ENCODE results near the gene LSAMP. TPM values are rescaled to one million over a fixed set of nuclear protein-coding genes. Genes with fewer than 3 reads are reported as not detected.

The LSAMP gene
- total RNA-seq, 1 experiment from 2014 or later: 0.90 TPM

DNA sequence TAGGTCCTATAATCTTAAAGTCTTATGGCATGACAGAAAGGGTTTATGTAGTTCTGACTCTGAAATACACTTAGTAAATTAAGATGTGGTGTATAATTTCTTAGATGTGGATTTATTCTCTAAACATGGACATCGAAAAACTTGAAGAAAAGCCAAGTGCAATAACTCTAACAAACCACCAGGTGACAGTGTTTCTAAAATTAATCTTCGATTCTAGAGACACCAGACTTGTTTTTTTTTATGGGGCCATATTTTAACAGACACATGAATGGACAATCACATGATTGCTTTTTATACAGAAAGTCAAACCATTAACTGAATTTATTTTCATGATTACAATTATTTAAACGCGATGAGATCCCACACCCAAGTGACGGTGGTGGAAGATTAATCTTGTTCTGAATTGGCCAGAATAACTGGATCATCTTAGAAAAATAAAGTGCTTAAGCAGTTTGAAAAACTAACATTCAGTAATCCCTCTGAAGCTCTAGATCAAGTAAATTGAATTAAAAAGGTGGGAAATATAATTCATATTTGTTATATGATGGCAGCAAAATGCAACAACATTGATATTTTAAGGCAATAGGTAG is 305.1 kb downstream of the LSAMP start:
- H3K27ac Mint-ChIP-seq: no peak overlapping the region
- Histone ChIP-seq H2BK12ac (ENCODE audit: insufficient read length, low read depth, low read length) (no peak overlapping the region), H3K27me3 (ENCODE audit: insufficient read depth, low read length) (no peaks in the 10 kb centered on the region), H3K27ac (ENCODE audit: insufficient read length, low read depth, low read length) (no peak overlapping the region), H4K5ac (ENCODE audit: insufficient read length, low read depth, low read length) (no peak overlapping the region), H3K14ac (ENCODE audit: insufficient read depth, low read length) (no peak overlapping the region), H3K9ac (ENCODE audit: extremely low read depth, insufficient read length, low read length) (no peak overlapping the region), H3K4me1 (ENCODE audit: insufficient read depth, low read length) (no peaks in the 10 kb centered on the region), H4K8ac (replicated peaks; ENCODE audit: insufficient read length, low read depth, low read length) (no peak overlapping the region), H3K79me1 (ENCODE audit: insufficient read depth, low read depth, low read length, poor library complexity, severe bottlenecking) (no peaks in the 10 kb centered on the region), H2BK15ac (ENCODE audit: low read depth, low read length) (no peak overlapping the region), H3T11ph (ENCODE audit: low read length) (no peak overlapping the region), H2AK5ac (ENCODE audit: insufficient read length, low read length) (no peak overlapping the region), H2BK20ac (ENCODE audit: low read depth, low read length, poor library complexity, severe bottlenecking) (no peak overlapping the region), H3K18ac (ENCODE audit: insufficient read length, low read depth, low read length) (no peak overlapping the region), H3K23ac (ENCODE audit: insufficient read length, low read depth, low read length) (no peak overlapping the region), H3K9me3 (ENCODE audit: control insufficient read depth, low read depth, low read length) (no peaks in the 10 kb centered on the region), H2AFZ (ENCODE audit: low read length) (no peak overlapping the region), H4K91ac (ENCODE audit: insufficient read length, low read depth, low read length) (no peak overlapping the region), H3K4me2 (ENCODE audit: insufficient read depth, insufficient read length, low read length) (no peak overlapping the region), H3K56ac (ENCODE audit: insufficient read length, low read depth, low read length) (no peak overlapping the region), H3K79me2 (ENCODE audit: insufficient read depth, low read length) (no peaks in the 10 kb centered on the region), H2BK5ac (ENCODE audit: insufficient read length, low read length) (no peak overlapping the region), H3K23me2 (ENCODE audit: insufficient read length, low read depth, low read length, poor library complexity, severe bottlenecking) (no peaks in the 10 kb centered on the region), H4K20me1 (ENCODE audit: control insufficient read depth, insufficient read depth, insufficient read length) (no peaks in the 10 kb centered on the region), H3K4ac (ENCODE audit: low read depth, low read length) (no peak overlapping the region), H2BK120ac (ENCODE audit: low read depth, low read length, poor library complexity, severe bottlenecking) (no peak overlapping the region)
- no peaks in the 10 kb centered on the region for H3K27me3 Mint-ChIP-seq (ENCODE audit: low read depth)
- DNase-seq: no peak
- TF ChIP-seq, protein P1, sequence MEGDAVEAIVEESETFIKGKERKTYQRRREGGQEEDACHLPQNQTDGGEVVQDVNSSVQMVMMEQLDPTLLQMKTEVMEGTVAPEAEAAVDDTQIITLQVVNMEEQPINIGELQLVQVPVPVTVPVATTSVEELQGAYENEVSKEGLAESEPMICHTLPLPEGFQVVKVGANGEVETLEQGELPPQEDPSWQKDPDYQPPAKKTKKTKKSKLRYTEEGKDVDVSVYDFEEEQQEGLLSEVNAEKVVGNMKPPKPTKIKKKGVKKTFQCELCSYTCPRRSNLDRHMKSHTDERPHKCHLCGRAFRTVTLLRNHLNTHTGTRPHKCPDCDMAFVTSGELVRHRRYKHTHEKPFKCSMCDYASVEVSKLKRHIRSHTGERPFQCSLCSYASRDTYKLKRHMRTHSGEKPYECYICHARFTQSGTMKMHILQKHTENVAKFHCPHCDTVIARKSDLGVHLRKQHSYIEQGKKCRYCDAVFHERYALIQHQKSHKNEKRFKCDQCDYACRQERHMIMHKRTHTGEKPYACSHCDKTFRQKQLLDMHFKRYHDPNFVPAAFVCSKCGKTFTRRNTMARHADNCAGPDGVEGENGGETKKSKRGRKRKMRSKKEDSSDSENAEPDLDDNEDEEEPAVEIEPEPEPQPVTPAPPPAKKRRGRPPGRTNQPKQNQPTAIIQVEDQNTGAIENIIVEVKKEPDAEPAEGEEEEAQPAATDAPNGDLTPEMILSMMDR (conservative IDR thresholded peaks at IDR 0.05): peak; percentile 93
- WGBS (ENCODE audit: extremely low coverage, insufficient read length, low lambda C conversion rate): no CpG with 5 or more reads among the region's 5 CpGs
- H3K4me3 Mint-ChIP-seq: no peak overlapping the region
- peaks cover 2 to 7% (median 4%) of the 10 kb centered on the region in 3 experiments; a peak in 5 of 7 replicates for H3K36me3 Mint-ChIP-seq (ENCODE audit: insufficient read depth in 1 of 3, low read depth in 3 of 3)
- peaks cover 4 to 6% of the 10 kb centered on the region in 2 experiments; a peak in 4 of 5 replicates for H3K9me3 Mint-ChIP-seq
- peaks cover 0 to 6% of the 10 kb centered on the region in 2 experiments; a peak in 1 of 4 replicates for H3K4me1 Mint-ChIP-seq
